ENCODE data around the gene ALG2. TPM values are rescaled to one million over a fixed set of nuclear protein-coding genes. Genes with fewer than 3 reads are reported as not detected.

The ALG2 gene
- total RNA-seq, 1 donor from 2014 or later = 25.0 TPM

DNA sequence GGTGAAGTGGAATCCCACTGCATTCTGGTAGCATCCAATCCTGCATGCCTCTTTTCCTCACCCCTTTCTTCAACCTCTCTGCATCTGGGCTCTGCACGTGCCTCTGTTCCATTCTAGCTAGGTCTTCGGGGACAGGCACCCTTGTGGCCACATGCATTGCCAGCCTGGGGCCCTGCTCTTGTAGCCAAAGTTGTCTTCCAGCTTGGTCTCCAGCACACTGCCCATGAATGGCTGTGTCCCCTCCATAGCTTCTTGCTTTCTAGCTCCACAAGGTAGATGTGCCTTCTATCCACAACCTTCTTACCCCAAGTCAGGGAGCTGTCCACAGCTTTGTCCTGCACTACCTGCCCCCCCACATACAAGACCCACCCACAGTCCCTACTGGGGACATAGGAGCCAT lies 32.6 kb downstream of the ALG2 start:
- Mint-ChIP-seq H3K27me3 (ENCODE audit: insufficient read depth, low read depth) (peaks cover 4% of the 10 kb centered on the region), H3K4me1 (peaks cover 6% of the 10 kb centered on the region), H3K9me3 (peaks cover 2% of the 10 kb centered on the region), H3K27ac (no peak overlapping the region), H3K4me3 (no peak overlapping the region), H3K36me3 (no peaks in the 10 kb centered on the region)
- no peak overlapping the region for H3K27ac ChIP-seq
- H3K4me3 ChIP-seq = no peak overlapping the region
- no peaks in the 10 kb centered on the region for H4K20me1 ChIP-seq (ENCODE audit: low read depth)
- no peak for DNase-seq (ENCODE audit: low spot score)
- H3F3A ChIP-seq (ENCODE audit: low read depth) = peaks cover 12% of the 10 kb centered on the region
- H3K36me3 ChIP-seq = no peaks in the 10 kb centered on the region
- no peaks in the 10 kb centered on the region for H3K9me3 ChIP-seq (ENCODE audit: low read depth)
- no peak for TF ChIP-seq EZH2phosphoT487 (IDR thresholded peaks at IDR 0.05)
- TF ChIP-seq, protein P1, sequence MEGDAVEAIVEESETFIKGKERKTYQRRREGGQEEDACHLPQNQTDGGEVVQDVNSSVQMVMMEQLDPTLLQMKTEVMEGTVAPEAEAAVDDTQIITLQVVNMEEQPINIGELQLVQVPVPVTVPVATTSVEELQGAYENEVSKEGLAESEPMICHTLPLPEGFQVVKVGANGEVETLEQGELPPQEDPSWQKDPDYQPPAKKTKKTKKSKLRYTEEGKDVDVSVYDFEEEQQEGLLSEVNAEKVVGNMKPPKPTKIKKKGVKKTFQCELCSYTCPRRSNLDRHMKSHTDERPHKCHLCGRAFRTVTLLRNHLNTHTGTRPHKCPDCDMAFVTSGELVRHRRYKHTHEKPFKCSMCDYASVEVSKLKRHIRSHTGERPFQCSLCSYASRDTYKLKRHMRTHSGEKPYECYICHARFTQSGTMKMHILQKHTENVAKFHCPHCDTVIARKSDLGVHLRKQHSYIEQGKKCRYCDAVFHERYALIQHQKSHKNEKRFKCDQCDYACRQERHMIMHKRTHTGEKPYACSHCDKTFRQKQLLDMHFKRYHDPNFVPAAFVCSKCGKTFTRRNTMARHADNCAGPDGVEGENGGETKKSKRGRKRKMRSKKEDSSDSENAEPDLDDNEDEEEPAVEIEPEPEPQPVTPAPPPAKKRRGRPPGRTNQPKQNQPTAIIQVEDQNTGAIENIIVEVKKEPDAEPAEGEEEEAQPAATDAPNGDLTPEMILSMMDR (IDR thresholded peaks at IDR 0.05) = no peak
- TF ChIP-seq EZH2 (IDR thresholded peaks at IDR 0.05) = no peak
- H3K4me2 ChIP-seq = no peak overlapping the region
- H3K27me3 ChIP-seq = no peaks in the 10 kb centered on the region
- H3K9ac ChIP-seq = no peak overlapping the region
- no peak overlapping the region for H2AFZ ChIP-seq (replicated peaks)
- H3K79me2 ChIP-seq (ENCODE audit: low read depth) = no peaks in the 10 kb centered on the region
- no peaks in the 10 kb centered on the region for H3K4me1 ChIP-seq

DNA sequence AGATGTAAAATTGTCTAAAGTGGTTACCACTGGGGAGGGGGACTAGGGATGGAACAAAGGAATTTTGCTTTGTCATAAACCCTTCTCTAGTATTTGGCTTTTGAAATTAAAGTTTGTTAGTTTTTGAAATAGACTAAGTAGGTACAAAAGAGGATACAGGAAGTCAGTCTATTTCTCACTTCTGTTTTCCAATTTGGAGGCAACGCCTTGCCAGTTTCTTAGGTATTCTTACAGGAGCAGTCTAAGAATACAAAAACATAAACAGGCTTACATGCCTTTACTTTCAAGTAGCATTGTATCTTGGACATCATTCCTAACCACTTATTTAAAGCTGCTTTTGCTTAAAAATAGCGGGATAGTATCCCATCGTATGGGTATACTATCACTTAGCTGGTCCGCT lies 34.4 kb downstream of the ALG2 start:
- Histone ChIP-seq H3K4me2 (no peak overlapping the region), H3K9ac (no peak overlapping the region), H4K20me1 (ENCODE audit: low read depth) (no peaks in the 10 kb centered on the region), H3F3A (ENCODE audit: low read depth) (no peaks in the 10 kb centered on the region), H3K27ac (no peak overlapping the region), H3K27me3 (no peaks in the 10 kb centered on the region), H3K9me3 (ENCODE audit: low read depth) (no peaks in the 10 kb centered on the region), H2AFZ (replicated peaks) (no peak overlapping the region), H3K79me2 (ENCODE audit: low read depth) (no peaks in the 10 kb centered on the region), H3K4me1 (no peaks in the 10 kb centered on the region), H3K36me3 (no peaks in the 10 kb centered on the region), H3K4me3 (no peak overlapping the region)
- Mint-ChIP-seq H3K27ac (no peak overlapping the region), H3K36me3 (no peaks in the 10 kb centered on the region), H3K4me1 (peaks cover 6% of the 10 kb centered on the region), H3K27me3 (ENCODE audit: insufficient read depth, low read depth) (peaks cover 4% of the 10 kb centered on the region), H3K9me3 (no peaks in the 10 kb centered on the region), H3K4me3 (no peak overlapping the region)
- TF ChIP-seq, protein P1 (IDR thresholded peaks at IDR 0.05) = no peak
- TF ChIP-seq EZH2phosphoT487 (IDR thresholded peaks at IDR 0.05) (no peak), EZH2 (IDR thresholded peaks at IDR 0.05) (no peak)
- no peak for DNase-seq (ENCODE audit: low spot score)

DNA sequence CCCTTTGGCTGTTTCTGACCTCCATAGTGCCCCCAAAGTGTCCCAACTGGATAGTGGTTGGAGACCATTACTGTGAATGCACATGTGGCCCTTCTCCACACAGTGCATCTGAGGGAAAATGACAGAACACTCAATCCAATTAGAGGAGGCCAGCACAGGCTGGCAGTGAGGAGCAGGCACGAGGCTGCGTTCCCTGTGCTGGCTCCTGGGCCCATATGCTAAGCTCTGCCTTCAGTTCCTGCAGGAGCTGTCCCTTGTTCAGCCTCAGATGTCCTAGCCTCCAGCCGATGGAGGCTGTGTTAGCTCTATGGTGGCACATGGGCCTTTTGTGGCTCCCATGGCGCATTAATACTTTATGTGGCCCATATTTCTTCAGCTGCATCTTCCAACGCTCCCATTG lies 35.8 kb downstream of the ALG2 start:
- Histone ChIP-seq H3K9me3 (ENCODE audit: low read depth) (no peaks in the 10 kb centered on the region), H3K27me3 (no peaks in the 10 kb centered on the region), H3K4me2 (no peak overlapping the region), H3K36me3 (no peaks in the 10 kb centered on the region), H3K79me2 (ENCODE audit: low read depth) (no peaks in the 10 kb centered on the region), H3K9ac (no peak overlapping the region), H3K4me1 (no peaks in the 10 kb centered on the region), H3K4me3 (no peak overlapping the region), H4K20me1 (ENCODE audit: low read depth) (no peaks in the 10 kb centered on the region), H3K27ac (no peak overlapping the region), H2AFZ (replicated peaks) (no peak overlapping the region), H3F3A (ENCODE audit: low read depth) (no peaks in the 10 kb centered on the region)
- Mint-ChIP-seq H3K4me3 (no peak overlapping the region), H3K9me3 (no peaks in the 10 kb centered on the region), H3K4me1 (peaks cover 6% of the 10 kb centered on the region), H3K36me3 (no peaks in the 10 kb centered on the region), H3K27me3 (ENCODE audit: insufficient read depth, low read depth) (peaks cover 4% of the 10 kb centered on the region), H3K27ac (no peak overlapping the region)
- TF ChIP-seq EZH2phosphoT487 (IDR thresholded peaks at IDR 0.05) = no peak
- TF ChIP-seq, protein P1 (IDR thresholded peaks at IDR 0.05) = no peak
- TF ChIP-seq EZH2 (IDR thresholded peaks at IDR 0.05) = no peak
- no peak for DNase-seq (ENCODE audit: low spot score)

DNA sequence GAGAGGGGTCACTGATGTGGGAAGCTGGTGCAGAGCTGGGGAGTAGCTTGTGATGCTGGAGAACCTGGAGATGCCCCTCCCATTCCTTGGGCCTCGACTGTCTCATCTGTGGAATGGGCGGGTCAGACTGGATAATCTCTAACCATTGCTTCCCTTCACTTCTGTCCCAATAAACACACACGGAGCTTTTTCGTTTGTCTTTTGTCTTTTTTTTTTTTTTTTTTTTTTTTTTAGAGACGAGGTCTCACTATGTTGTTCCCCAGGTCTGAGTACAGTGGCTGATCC lies 36.5 kb downstream of the ALG2 start:
- no peaks in the 10 kb centered on the region for H3F3A ChIP-seq (ENCODE audit: low read depth)
- H3K27ac Mint-ChIP-seq = no peak overlapping the region
- no peak overlapping the region for H3K9ac ChIP-seq
- H3K4me3 ChIP-seq = no peak overlapping the region
- no peaks in the 10 kb centered on the region for H3K4me1 ChIP-seq
- H3K4me2 ChIP-seq = no peak overlapping the region
- H3K27me3 ChIP-seq = no peaks in the 10 kb centered on the region
- no peaks in the 10 kb centered on the region for H3K36me3 Mint-ChIP-seq
- TF ChIP-seq, protein P1 (IDR thresholded peaks at IDR 0.05) = no peak
- TF ChIP-seq EZH2 (IDR thresholded peaks at IDR 0.05) (no peak), EZH2phosphoT487 (IDR thresholded peaks at IDR 0.05) (no peak)
- H3K4me1 Mint-ChIP-seq = peaks cover 8% of the 10 kb centered on the region
- H3K4me3 Mint-ChIP-seq = no peak overlapping the region
- no peaks in the 10 kb centered on the region for H3K79me2 ChIP-seq (ENCODE audit: low read depth)
- no peaks in the 10 kb centered on the region for H3K9me3 ChIP-seq (ENCODE audit: low read depth)
- no peak overlapping the region for H3K27ac ChIP-seq
- DNase-seq (ENCODE audit: low spot score) = no peak
- H3K27me3 Mint-ChIP-seq (ENCODE audit: insufficient read depth, low read depth) = peaks cover 4% of the 10 kb centered on the region
- no peak overlapping the region for H2AFZ ChIP-seq (replicated peaks)
- no peaks in the 10 kb centered on the region for H3K36me3 ChIP-seq
- H4K20me1 ChIP-seq (ENCODE audit: low read depth) = no peaks in the 10 kb centered on the region
- no peaks in the 10 kb centered on the region for H3K9me3 Mint-ChIP-seq
